Measurements from ENCODE around the gene BTNL9.

DNA sequence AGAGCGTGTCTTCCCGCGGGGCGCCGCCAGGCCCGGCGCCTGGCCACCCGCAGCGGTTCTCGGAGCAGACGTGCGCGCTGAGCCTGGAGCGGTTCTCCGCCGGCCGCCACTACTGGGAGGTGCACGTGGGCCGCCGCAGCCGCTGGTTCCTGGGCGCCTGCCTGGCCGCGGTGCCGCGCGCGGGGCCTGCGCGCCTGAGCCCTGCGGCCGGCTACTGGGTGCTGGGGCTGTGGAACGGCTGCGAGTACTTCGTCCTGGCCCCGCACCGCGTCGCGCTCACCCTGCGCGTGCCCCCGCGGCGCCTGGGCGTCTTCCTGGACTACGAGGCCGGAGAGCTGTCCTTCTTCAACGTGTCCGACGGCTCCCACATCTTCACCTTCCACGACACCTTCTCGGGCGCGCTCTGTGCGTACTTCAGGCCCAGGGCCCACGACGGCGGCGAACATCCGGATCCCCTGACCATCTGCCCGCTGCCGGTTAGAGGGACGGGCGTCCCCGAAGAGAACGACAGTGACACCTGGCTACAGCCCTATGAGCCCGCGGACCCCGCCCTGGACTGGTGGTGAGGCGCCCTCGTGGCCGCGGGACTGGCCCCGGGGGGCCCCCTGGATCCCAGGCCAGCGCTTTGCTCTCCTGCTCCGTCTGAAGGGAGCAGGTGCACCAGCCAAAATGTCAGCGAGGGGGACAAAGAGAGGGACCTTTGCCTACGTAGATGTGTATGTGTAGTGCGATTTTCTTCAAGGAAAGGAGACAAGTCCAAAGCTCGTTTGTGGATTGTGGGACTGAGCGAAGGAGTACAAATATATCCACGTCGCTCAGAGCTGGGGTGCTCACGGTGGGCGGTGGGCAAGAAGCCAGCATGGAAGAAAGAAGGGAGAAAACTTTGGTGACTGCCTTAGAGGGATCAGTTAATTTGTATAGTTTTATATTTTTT lies 19.5 kb downstream of the BTNL9 start:
- no peak for TF ChIP-seq POLR2A (IDR thresholded peaks at IDR 0.05; ENCODE audit: extremely low read depth, insufficient read length)
- TF ChIP-seq CTCF (IDR thresholded peaks at IDR 0.05; ENCODE audit: low read depth, low read length) = no peak
- no peak for TF ChIP-seq MAX (IDR thresholded peaks at IDR 0.05; ENCODE audit: low read depth, low read length)

All from NB4 (cell line).